K562 (cell line): ENCODE measurements around the gene MFN1. TPM values are rescaled to one million over a fixed set of nuclear protein-coding genes. Genes with fewer than 3 reads are reported as not detected.

ENCODE experiments used
- ATAC-seq: fragments of 200-7000 bp; cut with Tn5 transposase; 3 replicates; pipeline ENCODE4 v1.9.1; 2020; ENCODE audit warnings: moderate library complexity
- BruUV-seq: library from RNA; stranded (reverse); fragments of 400-500 nt; replicated peaks from 2 replicates; lab custom pipeline; 2021; lab: Mats Ljungman, UMichigan
- CTCF ChIA-PET: fragments of 300-600 bp; formaldehyde crosslinking; extraction: SDS; loops from one replicate; lab custom pipeline; 2021; ENCODE audit warnings: low intra/inter-chr PET ratio; lab: Yijun Ruan, JAX
- POLR2A ChIA-PET: fragments of 300-600, 350-650 bp; sonication (Branson Sonifier 250); formaldehyde crosslinking; extraction: SDS; loops from one replicate; lab custom pipeline; 2021; ENCODE audit warnings: antibody characterized with exemption, inconsistent platforms; lab: Yijun Ruan, JAX
- DNase-seq, 4 experiments: peaks; one replicate each; pipeline versions ENCODE4 v3.0.0 to v3.0.0-alpha.2; 2011 to 2018; ENCODE audit warnings: low spot score in 3 of 4, mixed read lengths in 3 of 4; ENCODE audit errors: extremely low read depth in 1 of 4
- FAIRE-seq: peaks from 2 replicates; lab custom pipeline; 2011; peaks lifted over from hg19 to GRCh38; lab: Jason Lieb, UNC
- H2AFZ ChIP-seq: 2 replicates; pipeline ENCODE4 v1.6.0; 2011; ENCODE audit warnings: low read depth, low read length, control low read depth, inconsistent platforms
- H3K27ac ChIP-seq: fragments of 200-600 bp; 3 replicates; pipeline ENCODE4 v1.8.0; 2011; ENCODE audit warnings: low read depth, mild to moderate bottlenecking, control low read depth, inconsistent platforms, low read length, moderate library complexity, mixed read lengths; ENCODE audit errors: extremely low read depth
- H3K27me3 ChIP-seq, 2 experiments: fragments of 300-600 bp in 1 of 2; 2 replicates in 1 of 2; 3 replicates in 1 of 2; pipeline versions ENCODE4 v1.6.0 to v1.8.0; 2011; ENCODE audit warnings: inconsistent platforms in 2 of 2, low read length in 2 of 2, mild to moderate bottlenecking in 1 of 2, mixed read lengths in 1 of 2, moderate library complexity in 1 of 2; ENCODE audit not compliant: control insufficient read depth in 2 of 2, insufficient read depth in 2 of 2
- H3K36me3 ChIP-seq: fragments of 300-600 bp; 3 replicates; pipeline ENCODE4 v1.8.0; 2011; ENCODE audit warnings: mild to moderate bottlenecking, low read length, inconsistent platforms; ENCODE audit not compliant: control insufficient read depth, insufficient read depth
- H3K4me1 ChIP-seq, 2 experiments: fragments of 200-600 bp in 1 of 2; replicated peaks in 1 of 2; 2 replicates in 1 of 2; 3 replicates in 1 of 2; pipeline versions ENCODE4 v1.5.1 to v1.8.0; 2011; ENCODE audit warnings: inconsistent platforms in 2 of 2, low read length in 2 of 2, mild to moderate bottlenecking in 1 of 2, mixed read lengths in 1 of 2, moderate library complexity in 1 of 2; ENCODE audit not compliant: control insufficient read depth in 2 of 2, insufficient read depth in 2 of 2
- H3K4me2 ChIP-seq: 2 replicates; pipeline ENCODE4 v1.6.1; 2011; ENCODE audit warnings: low read length, control low read depth, inconsistent platforms, mixed read lengths; ENCODE audit not compliant: insufficient read depth
- H3K4me3 ChIP-seq: fragments of 200-600 bp; sonication (generic), shearing (Covaris generic); 2 replicates; pipeline ENCODE4 v1.5.1; 2016; ENCODE audit warnings: control low read depth, inconsistent platforms
- H3K79me2 ChIP-seq: fragments of 200-600 bp; 3 replicates; pipeline ENCODE4 v1.8.0; 2011; ENCODE audit warnings: low read length, inconsistent platforms; ENCODE audit not compliant: control insufficient read depth, insufficient read depth
- H3K9ac ChIP-seq, 2 experiments: 2 replicates each; pipeline versions ENCODE4 v1.6.0 to v1.6.1; 2011; ENCODE audit warnings: low read depth in 2 of 2, low read length in 2 of 2, control low read depth in 1 of 2, inconsistent platforms in 1 of 2, mild to moderate bottlenecking in 1 of 2, mixed read lengths in 1 of 2; ENCODE audit not compliant: insufficient read depth in 1 of 2
- H3K9me1 ChIP-seq: one replicate; pipeline ENCODE4 v1.6.0; 2011; ENCODE audit warnings: inconsistent platforms, mild to moderate bottlenecking, low read length, moderate library complexity; ENCODE audit not compliant: control insufficient read depth, insufficient read depth
- H3K9me3 ChIP-seq: replicated peaks from 2 replicates; pipeline ENCODE4 v1.5.1; 2011; ENCODE audit warnings: low read depth, low read length, inconsistent platforms; ENCODE audit not compliant: control insufficient read depth, insufficient read depth
- H4K20me1 ChIP-seq: replicated peaks from 2 replicates; pipeline ENCODE4 v1.6.1; 2011; ENCODE audit warnings: low read length, inconsistent platforms, mixed read lengths; ENCODE audit not compliant: control insufficient read depth, insufficient read depth
- CEBPB ChIP-seq: fragments of 450-650 bp; IDR thresholded peaks from 2 replicates; pipeline ENCODE4 v1.6.1; 2016; ENCODE audit warnings: missing genetic modification characterization, missing compliant biosample characterization
- CHD2 ChIP-seq: IDR thresholded peaks from 2 replicates; pipeline ENCODE4 v1.6.1; 2011; ENCODE audit warnings: low read depth, low read length
- NR2F6 ChIP-seq: fragments of 450-650 bp; formaldehyde crosslinking; IDR thresholded peaks from 2 replicates; pipeline ENCODE4 v1.4.0; 2020; ENCODE audit warnings: mild to moderate bottlenecking
- POLR2H ChIP-seq: IDR thresholded peaks from 2 replicates; pipeline ENCODE4 v1.6.1; 2016; ENCODE audit warnings: missing genetic modification characterization, low read depth, mild to moderate bottlenecking, control low read depth, missing compliant biosample characterization, moderate library complexity
- ZC3H4 ChIP-seq: sonication (generic); formaldehyde crosslinking; IDR thresholded peaks from 2 replicates; pipeline ENCODE4 v1.9.0; 2021; ENCODE audit warnings: missing genetic modification reagents, borderline replicate concordance
- ZZZ3 ChIP-seq: fragments of 450-650 bp; IDR thresholded peaks from 2 replicates; pipeline ENCODE4 v1.6.1; 2016; ENCODE audit warnings: antibody characterized with exemption, mild to moderate bottlenecking, moderate library complexity
- WGBS: fragments of 100-300 bp; shearing (Covaris generic); methylation state at CpG from one replicate; pipeline ENCODE4 v1.1.6; 2016; ENCODE audit warnings: low coverage, mixed read lengths; ENCODE audit not compliant: insufficient coverage; ENCODE audit errors: missing lambda C conversion rate; 5-methylcytosine and 5-hydroxymethylcytosine counted together
- in situ Hi-C: fragments of 300-500 bp; cut with MboI; formaldehyde crosslinking; loops from 4 replicates; pipeline ENCODE4 v1.15.0; 2018; ENCODE audit warnings: inconsistent platforms, mixed read lengths
- intact Hi-C: fragments of 100-400 bp; cut with micrococcal nuclease; formaldehyde crosslinking; loops from 2 replicates; pipeline ENCODE4 v1.14.2; 2022
- polyA plus RNA-seq, 8 experiments: library from polyadenylated mRNA; depleted of rRNA in 4 of 8; stranded (reverse) in 5 of 8; unstranded in 3 of 8; fragments of >200 nt; fragmentation: Nextera tagmentation in 2 of 8; fragmentation: Illumina TruSeq in 1 of 8; extraction: Ambion mirVana in 2 of 8; extraction: Trizol in 1 of 8; gene quantifications; 2 replicates each; pipeline versions ENCODE4 v1.2.1 to v1.2.3, GENCODE V29; 2011 to 2014; ENCODE audit warnings: inconsistent platforms in 1 of 8, missing spikeins in 1 of 8
- total RNA-seq, 7 experiments: library from RNA; depleted of rRNA in 6 of 7; stranded (reverse); fragments of >200 nt in 6 of 7; fragmentation: Illumina TruSeq in 2 of 7; extraction: Trizol in 2 of 7; gene quantifications; 2 replicates each; pipeline versions ENCODE4 v1.2.1 to v1.2.3, GENCODE V29; 2011 to 2021; ENCODE audit warnings: low replicate concordance in 1 of 7
- TF ChIP-seq, protein P1 (sequence below): fragments of 250-450 bp; sonication (Bioruptor Pico); IDR thresholded peaks from 2 replicates; pipeline ENCODE4 v1.5.1; 2021; ENCODE audit warnings: mild to moderate bottlenecking
- TF ChIP-seq, protein P2 (sequence below), 2 experiments: fragments of 450-650 bp; IDR thresholded peaks; 2 replicates each; pipeline ENCODE4 v1.6.1; 2016

Gene MFN1
- total and polyA plus RNA-seq, 9 of the 15 experiments (the other 6 are each of a cell fraction or from before 2014, with no cell fraction given) = 10.5 to 42.7 (median 22.6) TPM

DNA sequence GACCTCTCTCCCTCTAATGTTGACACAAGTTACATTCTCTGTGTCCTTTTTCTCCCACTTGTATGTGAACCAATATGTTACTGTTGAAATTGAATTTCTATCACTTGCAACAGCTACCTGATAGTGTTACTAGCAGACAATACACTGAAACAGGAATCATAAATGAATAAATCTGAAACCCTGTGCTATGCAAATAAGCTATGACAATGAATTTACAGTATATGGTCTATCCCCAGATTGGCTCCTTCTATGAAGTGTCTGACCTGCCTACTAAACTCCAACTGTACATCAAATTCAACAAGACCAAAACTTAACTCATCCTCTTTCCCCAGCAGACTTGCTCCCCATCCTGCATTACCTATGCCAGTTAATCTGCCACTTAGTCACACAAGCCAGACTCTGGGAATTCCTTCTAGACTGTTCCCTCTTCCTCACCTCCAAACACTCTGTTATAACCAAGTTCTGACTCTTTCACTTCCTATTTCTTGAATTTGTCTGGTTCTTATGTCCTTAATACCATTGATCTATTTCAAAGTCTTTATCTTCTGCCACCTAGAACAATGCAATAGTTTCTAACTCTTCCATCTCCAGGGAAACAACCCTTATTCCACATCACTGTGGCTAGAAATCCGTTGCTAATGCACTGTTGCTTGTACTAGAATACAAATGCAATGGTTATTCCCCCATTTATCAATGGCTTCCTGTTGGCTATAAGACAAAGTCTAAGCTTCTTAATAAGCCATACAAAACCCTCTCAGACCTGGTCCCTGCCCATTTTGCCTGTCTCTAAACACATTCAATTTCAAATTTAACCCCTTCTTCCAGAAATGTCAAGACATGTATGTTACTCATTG, 38.1 kb upstream of the MFN1 start:
- Histone ChIP-seq H3K27ac (no peak overlapping the region), H4K20me1 (no peaks in the 10 kb centered on the region), H3K4me3 (no peak overlapping the region), H3K9me1 (no peaks in the 10 kb centered on the region), H3K27me3 (no peaks in the 10 kb centered on the region), H3K9ac (no peak overlapping the region)
- ATAC-seq = no peak
- TF ChIP-seq, protein P1, sequence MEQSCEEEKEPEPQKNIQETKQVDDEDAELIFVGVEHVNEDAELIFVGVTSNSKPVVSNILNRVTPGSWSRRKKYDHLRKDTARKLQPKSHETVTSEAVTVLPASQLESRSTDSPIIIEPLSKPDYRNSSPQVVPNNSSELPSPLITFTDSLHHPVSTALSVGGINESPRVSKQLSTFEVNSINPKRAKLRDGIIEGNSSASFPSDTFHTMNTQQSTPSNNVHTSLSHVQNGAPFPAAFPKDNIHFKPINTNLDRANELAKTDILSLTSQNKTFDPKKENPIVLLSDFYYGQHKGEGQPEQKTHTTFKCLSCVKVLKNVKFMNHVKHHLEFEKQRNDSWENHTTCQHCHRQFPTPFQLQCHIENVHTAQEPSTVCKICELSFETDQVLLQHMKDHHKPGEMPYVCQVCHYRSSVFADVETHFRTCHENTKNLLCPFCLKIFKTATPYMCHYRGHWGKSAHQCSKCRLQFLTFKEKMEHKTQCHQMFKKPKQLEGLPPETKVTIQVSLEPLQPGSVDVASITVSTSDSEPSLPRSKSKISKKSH (CRISPR knock-in tag) = no peak
- TF ChIP-seq ZC3H4 (CRISPR knock-in tag) (no peak), CEBPB (no peak), CHD2 (no peak), POLR2H (tag) (no peak), NR2F6 (CRISPR knock-in tag) (no peak), ZZZ3 (no peak)
- TF ChIP-seq, protein P2, sequence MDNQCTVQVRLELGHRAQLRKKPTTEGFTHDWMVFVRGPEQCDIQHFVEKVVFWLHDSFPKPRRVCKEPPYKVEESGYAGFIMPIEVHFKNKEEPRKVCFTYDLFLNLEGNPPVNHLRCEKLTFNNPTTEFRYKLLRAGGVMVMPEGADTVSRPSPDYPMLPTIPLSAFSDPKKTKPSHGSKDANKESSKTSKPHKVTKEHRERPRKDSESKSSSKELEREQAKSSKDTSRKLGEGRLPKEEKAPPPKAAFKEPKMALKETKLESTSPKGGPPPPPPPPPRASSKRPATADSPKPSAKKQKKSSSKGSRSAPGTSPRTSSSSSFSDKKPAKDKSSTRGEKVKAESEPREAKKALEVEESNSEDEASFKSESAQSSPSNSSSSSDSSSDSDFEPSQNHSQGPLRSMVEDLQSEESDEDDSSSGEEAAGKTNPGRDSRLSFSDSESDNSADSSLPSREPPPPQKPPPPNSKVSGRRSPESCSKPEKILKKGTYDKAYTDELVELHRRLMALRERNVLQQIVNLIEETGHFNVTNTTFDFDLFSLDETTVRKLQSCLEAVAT (IDR thresholded peaks at IDR 0.05) = no peak
- TF ChIP-seq, all 486 proteins: peak for 0
- Histone ChIP-seq H3K36me3 (no peaks in the 10 kb centered on the region), H2AFZ (peak overlapping the region; percentile 73), H3K9me3 (no peaks in the 10 kb centered on the region), H3K4me1 (peaks cover 0 to 3% of the 10 kb centered on the region in 2 experiments; a peak in 3 of 5 replicates), H3K4me2 (no peak overlapping the region), H3K79me2 (no peaks in the 10 kb centered on the region)
- in situ Hi-C loops (loop anchor here (25.0 kb wide), 1 partner anchor 847 kb away; no protein-coding TSS in a partner anchor), intact Hi-C loops (no loop called here)
- POLR2A ChIA-PET = interaction anchor here (0.6 kb wide), 1 partner anchor 346 kb away, joined by 3 read pairs; no protein-coding TSS in a partner anchor
- BruUV-seq = no TSS peak
- CTCF ChIA-PET = no interaction called here
- FAIRE-seq = peak; percentile 60
- 18% methylated on average over 1 of the region's 1 CpG for WGBS
- DNase-seq = no peak
